T-cell (primary cell): ENCODE data around the gene TRIM10. TPM values are rescaled to one million over a fixed set of nuclear protein-coding genes. Genes with fewer than 3 reads are reported as not detected.

Experiments used
- ATAC-seq, 4 experiments: fragments of 200-7000 bp in 3 of 4; fragments of 150-1000 bp in 1 of 4; cut with Tn5 transposase; replicated peaks in 1 of 4; 1 replicate in 3 of 4; 2 replicates in 1 of 4; pipeline ENCODE4 v1.10.0; 2021; ENCODE audit warnings: moderate library complexity in 3 of 4, mild to moderate bottlenecking in 2 of 4, moderate number of reproducible peaks in 1 of 4
- CTCF ChIA-PET, 2 donors: fragments of 300-600 bp; sonication (Branson Sonifier 250); formaldehyde crosslinking; loops; one replicate each; lab custom pipeline; 2022; ENCODE audit warnings: antibody characterized with exemption in 2 of 2; lab: Charles Lee
- POLR2A ChIA-PET, 2 donors: fragments of 300-600 bp; sonication (Branson Sonifier 250); formaldehyde crosslinking; loops; one replicate each; lab custom pipeline; 2022; ENCODE audit warnings: antibody characterized with exemption in 2 of 2; lab: Charles Lee
- DNase-seq, 35 experiments: peaks; one replicate each; pipeline versions ENCODE4 v3.0.0 to v3.0.0-alpha.2; 2013 to 2023
- H3K27ac ChIP-seq: one replicate; pipeline ENCODE4 v1.5.1; 2013; ENCODE audit warnings: low read length
- H3K27me3 ChIP-seq, 2 experiments: replicated peaks in 1 of 2; 1 replicate in 1 of 2; 2 replicates in 1 of 2; pipeline versions ENCODE4 v1.6.1 to v1.7.0; 2013; ENCODE audit warnings: low read length in 1 of 2, mixed read lengths in 1 of 2; ENCODE audit not compliant: control insufficient read depth in 2 of 2, insufficient read depth in 2 of 2; ENCODE audit errors: extremely low read depth in 1 of 2
- H3K36me3 ChIP-seq, 2 donors: 1 replicate in 1 of 2; 2 replicates in 1 of 2; pipeline versions ENCODE4 v1.6.1 to v1.7.0; 2013; ENCODE audit warnings: low read length in 1 of 2; ENCODE audit not compliant: control insufficient read depth in 2 of 2, insufficient read depth in 1 of 2; ENCODE audit errors: extremely low read depth in 1 of 2
- H3K4me1 ChIP-seq, 2 experiments: 1 replicate in 1 of 2; 2 replicates in 1 of 2; pipeline versions ENCODE4 v1.6.1 to v1.7.0; 2013; ENCODE audit warnings: low read length in 2 of 2, mixed read lengths in 1 of 2; ENCODE audit not compliant: insufficient read depth in 2 of 2, control insufficient read depth in 1 of 2; ENCODE audit errors: extremely low read depth in 1 of 2
- H3K4me3 ChIP-seq, 2 donors: 1 replicate in 1 of 2; 2 replicates in 1 of 2; pipeline versions ENCODE4 v1.5.1 to v1.7.0; 2013; ENCODE audit warnings: mild to moderate bottlenecking in 2 of 2, low read length in 1 of 2, moderate library complexity in 1 of 2; ENCODE audit not compliant: control insufficient read depth in 1 of 2; ENCODE audit errors: extremely low read depth in 1 of 2
- H3K9me3 ChIP-seq: 2 replicates; pipeline ENCODE4 v1.7.0; 2013
- H3K27ac Mint-ChIP-seq, 2 donors: one replicate each; pipeline ENCODE4 v1.8.0; 2020 to 2021; ENCODE audit warnings: mild to moderate bottlenecking in 2 of 2, mixed read lengths in 2 of 2
- H3K27me3 Mint-ChIP-seq, 2 donors: one replicate each; pipeline ENCODE4 v1.8.0; 2021 to 2022; ENCODE audit warnings: mixed read lengths in 2 of 2
- H3K36me3 Mint-ChIP-seq: one replicate; pipeline ENCODE4 v1.8.0; 2021; ENCODE audit warnings: mixed read lengths
- H3K4me1 Mint-ChIP-seq, 3 donors: one replicate each; pipeline ENCODE4 v1.8.0; 2020 to 2022; ENCODE audit warnings: mixed read lengths in 3 of 3, mild to moderate bottlenecking in 1 of 3
- H3K4me3 Mint-ChIP-seq, 3 donors: one replicate each; pipeline ENCODE4 v1.8.0; 2020 to 2022; ENCODE audit warnings: mild to moderate bottlenecking in 3 of 3, mixed read lengths in 3 of 3, moderate library complexity in 3 of 3
- H3K9me3 Mint-ChIP-seq, 3 donors: one replicate each; pipeline ENCODE4 v1.8.0; 2020 to 2022; ENCODE audit warnings: mixed read lengths in 3 of 3
- WGBS: methylation state at CpG from one replicate; pipeline ENCODE4 v1.1.5; 2013; ENCODE audit warnings: missing lambda C conversion rate; ENCODE audit not compliant: insufficient coverage; 5-methylcytosine and 5-hydroxymethylcytosine counted together
- total RNA-seq, 35 experiments: library from RNA in 6 of 35; stranded (reverse) in 6 of 35; fragments of 120-200 nt in 1 of 35; gene quantifications; one replicate each; pipeline versions ENCODE4 v1.2.1 to v1.2.4 and lab custom pipeline; 2013 to 2026

The TRIM10 gene
- total RNA-seq, 5 donors from 2014 or later (not counting 1 experiment from before 2014, with no cell fraction given): not detected

- Histone ChIP-seq H3K27ac (no peak overlapping the region), H3K36me3 (peaks cover under 1 to 59% of the 10 kb centered on the region in 2 donors), H3K4me3 (no peak overlapping the region), H3K27me3 (no peaks in the 10 kb centered on the region), H3K4me1 (peaks cover 0 to 21% of the 10 kb centered on the region in 2 experiments), H3K9me3 (no peaks in the 10 kb centered on the region)
- no peak overlapping the region for H3K4me3 Mint-ChIP-seq
- H3K4me1 Mint-ChIP-seq: peaks cover 59 to 60% (median 60%) of the 10 kb centered on the region in 3 donors
- CTCF ChIA-PET: no interaction called here
- no peak for ATAC-seq
- peaks cover 44% of the 10 kb centered on the region for H3K36me3 Mint-ChIP-seq
- H3K27ac Mint-ChIP-seq: no peak overlapping the region
- no peaks in the 10 kb centered on the region for H3K27me3 Mint-ChIP-seq
- POLR2A ChIA-PET: no interaction called here
- H3K9me3 Mint-ChIP-seq: no peaks in the 10 kb centered on the region
- no CpG with 5 or more reads among the region's 4 CpGs for WGBS
- no peak for DNase-seq
Observed at GRCh38 chr6:30202366-30202765, 41.4 kb upstream of the TRIM10 start.

DNA sequence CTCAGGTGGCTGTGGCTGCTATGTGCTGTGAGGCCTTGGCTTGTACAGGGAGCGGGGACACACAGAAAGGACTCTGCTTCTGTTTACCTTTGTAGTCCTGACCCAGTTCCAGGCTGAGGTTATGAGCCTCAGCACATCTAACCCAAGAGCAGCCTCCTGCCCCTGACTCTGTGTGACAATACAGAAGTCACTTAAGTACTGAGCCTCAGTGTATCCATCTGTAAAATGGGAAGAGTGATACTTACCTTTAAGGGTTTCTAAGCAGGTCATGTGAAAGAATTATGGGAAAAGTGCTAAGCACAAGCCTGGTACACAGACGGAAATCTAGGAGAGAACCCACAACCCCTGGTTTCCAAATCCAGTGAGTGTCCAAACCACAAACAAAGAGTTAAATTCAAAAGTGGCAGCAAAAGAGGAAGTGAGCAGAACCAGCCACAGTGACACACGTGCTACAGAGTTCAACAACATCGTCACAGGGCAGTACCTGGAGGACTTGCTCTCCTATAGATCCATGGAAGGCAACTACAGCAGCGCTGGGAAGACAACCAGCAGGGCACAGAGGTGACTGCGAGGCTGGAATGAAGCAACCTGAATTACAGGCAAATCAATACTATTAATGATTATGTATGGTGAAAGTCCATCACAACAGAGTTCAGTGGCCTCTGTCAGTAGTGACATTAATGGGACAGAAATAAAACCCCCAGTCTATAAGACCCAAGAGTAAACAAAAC is 39.7 kb upstream of the TRIM10 start:
- ChIA-PET POLR2A (no interaction called here), CTCF (no interaction called here)
- Mint-ChIP-seq H3K4me1 (peaks cover 44 to 52% (median 52%) of the 10 kb centered on the region in 3 donors), H3K27me3 (no peaks in the 10 kb centered on the region), H3K4me3 (no peak overlapping the region), H3K36me3 (peaks cover 56% of the 10 kb centered on the region), H3K27ac (peak overlapping the region in 1 of 2 donors; percentile 28), H3K9me3 (no peaks in the 10 kb centered on the region)
- Histone ChIP-seq H3K27ac (no peak overlapping the region), H3K36me3 (peaks cover 8 to 70% of the 10 kb centered on the region in 2 donors), H3K4me3 (no peak overlapping the region), H3K9me3 (no peaks in the 10 kb centered on the region), H3K27me3 (no peaks in the 10 kb centered on the region), H3K4me1 (peaks cover 0 to 9% of the 10 kb centered on the region in 2 experiments)
- no peak for ATAC-seq
- DNase-seq: no peak
- 68% methylated on average over 3 of the region's 6 CpGs for WGBS

DNA sequence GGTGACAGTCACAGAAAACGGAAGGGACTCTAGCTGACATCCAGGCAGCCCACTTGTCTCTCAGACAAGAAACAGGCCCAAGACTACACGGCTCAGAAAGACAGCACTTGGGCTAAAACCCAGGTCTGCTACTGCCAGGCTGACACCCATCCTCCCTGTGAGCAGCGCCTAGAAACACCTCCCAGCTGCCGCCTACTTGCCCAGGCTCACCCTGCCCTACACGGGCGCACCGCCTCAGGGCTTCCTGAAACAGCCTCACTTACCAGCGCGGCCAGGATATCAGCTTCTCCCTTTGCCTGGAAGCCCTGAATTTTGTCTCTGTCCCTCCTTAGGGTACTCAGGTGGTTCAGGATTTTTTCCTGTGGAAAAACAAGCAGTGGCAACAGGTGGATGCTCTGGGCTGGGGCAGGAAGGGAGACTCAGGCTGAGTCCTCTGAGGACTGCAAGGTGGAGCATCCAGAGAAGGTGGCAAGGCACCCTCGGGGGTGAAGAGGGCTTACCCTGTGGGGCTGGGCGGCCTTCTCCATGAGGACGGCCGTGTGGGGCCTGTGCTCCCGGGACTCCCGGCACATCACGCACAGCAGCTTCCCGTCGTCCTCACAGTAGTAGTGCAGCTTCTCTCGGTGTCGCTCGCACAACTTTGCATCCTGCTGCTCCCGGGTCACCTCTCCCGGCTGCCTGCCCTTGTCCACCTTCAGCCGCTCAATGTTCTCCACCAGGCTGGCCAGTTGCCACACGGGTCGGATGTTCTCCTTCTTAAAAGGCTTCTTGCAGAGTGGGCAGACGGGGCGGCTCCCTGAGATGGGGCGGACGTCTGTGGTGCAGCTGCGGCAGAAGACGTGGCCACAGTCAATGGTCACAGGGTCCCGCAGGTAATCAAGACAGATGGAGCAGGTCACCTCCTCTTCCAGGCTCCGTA is 37.4 kb upstream of the TRIM10 start:
- CTCF ChIA-PET: interaction anchor here in 1 of 2 donors (0.5 kb wide), 1 partner anchor 95 kb away, joined by 4 read pairs; no protein-coding TSS in a partner anchor
- Histone ChIP-seq H3K9me3 (no peaks in the 10 kb centered on the region), H3K27me3 (no peaks in the 10 kb centered on the region), H3K36me3 (peaks cover 15 to 69% of the 10 kb centered on the region in 2 donors), H3K4me1 (peaks cover 0 to 5% of the 10 kb centered on the region in 2 experiments), H3K4me3 (no peak overlapping the region), H3K27ac (no peak overlapping the region)
- POLR2A ChIA-PET: no interaction called here
- Mint-ChIP-seq H3K27me3 (no peaks in the 10 kb centered on the region), H3K27ac (no peak overlapping the region), H3K9me3 (no peaks in the 10 kb centered on the region), H3K4me3 (peak overlapping the region in 1 of 3 donors; percentile 21), H3K36me3 (peaks cover 60% of the 10 kb centered on the region), H3K4me1 (peaks cover 25 to 35% (median 34%) of the 10 kb centered on the region in 3 donors)
- WGBS: 98% methylated on average over 32 of the region's 34 CpGs
- DNase-seq: no peak
- no peak for ATAC-seq

GRCh38 chr6:30196376-30196775 is 35.4 kb upstream of the TRIM10 start:
- H3K36me3 ChIP-seq: peaks cover 15 to 75% of the 10 kb centered on the region in 2 donors
- no peaks in the 10 kb centered on the region for H3K27me3 ChIP-seq
- DNase-seq (no peak), ATAC-seq (no peak)
- H3K9me3 ChIP-seq: no peaks in the 10 kb centered on the region
- no peaks in the 10 kb centered on the region for H3K27me3 Mint-ChIP-seq
- H3K27ac ChIP-seq: no peak overlapping the region
- ChIA-PET CTCF (interaction anchor here in 1 of 2 donors (0.6 to 1.1 kb wide), 2 partner anchors 17 kb away, joined by 3 to 4 read pairs; partner anchors contain the start of gene TRIM26), POLR2A (no interaction called here)
- 94% methylated on average over 10 of the region's 12 CpGs for WGBS
- H3K36me3 Mint-ChIP-seq: peaks cover 58% of the 10 kb centered on the region
- H3K27ac Mint-ChIP-seq: no peak overlapping the region
- H3K4me3 ChIP-seq: no peak overlapping the region
- peaks cover 0 to 5% of the 10 kb centered on the region in 2 experiments for H3K4me1 ChIP-seq
- H3K4me3 Mint-ChIP-seq: no peak overlapping the region
- peaks cover 11 to 19% (median 18%) of the 10 kb centered on the region in 3 donors for H3K4me1 Mint-ChIP-seq
- H3K9me3 Mint-ChIP-seq: no peaks in the 10 kb centered on the region

GRCh38 chr6:30195951-30196350 is 34.9 kb upstream of the TRIM10 start:
- Mint-ChIP-seq H3K27me3 (no peaks in the 10 kb centered on the region), H3K9me3 (no peaks in the 10 kb centered on the region), H3K27ac (no peak overlapping the region), H3K4me3 (no peak overlapping the region), H3K4me1 (peaks cover 7 to 15% (median 14%) of the 10 kb centered on the region in 3 donors), H3K36me3 (peaks cover 61% of the 10 kb centered on the region)
- ChIA-PET CTCF (interaction anchor here in 1 of 2 donors (0.6 to 1.1 kb wide), 2 partner anchors 17 kb away, joined by 3 to 4 read pairs; partner anchors contain the start of gene TRIM26), POLR2A (no interaction called here)
- Histone ChIP-seq H3K9me3 (no peaks in the 10 kb centered on the region), H3K36me3 (peaks cover 15 to 75% of the 10 kb centered on the region in 2 donors), H3K4me3 (no peak overlapping the region), H3K4me1 (peaks cover 0 to 5% of the 10 kb centered on the region in 2 experiments), H3K27ac (no peak overlapping the region), H3K27me3 (no peaks in the 10 kb centered on the region)
- DNase-seq (no peak), ATAC-seq (no peak)
- no CpG with 5 or more reads among the region's 1 CpG for WGBS
